DND-41 (cell line): ENCODE results near the gene KLK15.
"Not testable (repeated sequence)": the region's sequence is repeated elsewhere in the genome, so short reads cannot be mapped to it uniquely, and the experiment has no call there.

Source experiments
- EZH2 ChIP-seq: IDR thresholded peaks from 3 replicates; pipeline ENCODE4 v1.6.1; 2012; ENCODE audit warnings: borderline replicate concordance, low read depth, mild to moderate bottlenecking, moderate library complexity, low read length, inconsistent platforms; ENCODE audit not compliant: severe bottlenecking
- TF ChIP-seq, protein P1 (sequence below): IDR thresholded peaks from 2 replicates; pipeline ENCODE4 v1.5.1; 2012; ENCODE audit warnings: borderline replicate concordance, low read length, moderate library complexity, mild to moderate bottlenecking; ENCODE audit not compliant: poor library complexity, severe bottlenecking; ENCODE audit errors: extremely low read depth

DNA sequence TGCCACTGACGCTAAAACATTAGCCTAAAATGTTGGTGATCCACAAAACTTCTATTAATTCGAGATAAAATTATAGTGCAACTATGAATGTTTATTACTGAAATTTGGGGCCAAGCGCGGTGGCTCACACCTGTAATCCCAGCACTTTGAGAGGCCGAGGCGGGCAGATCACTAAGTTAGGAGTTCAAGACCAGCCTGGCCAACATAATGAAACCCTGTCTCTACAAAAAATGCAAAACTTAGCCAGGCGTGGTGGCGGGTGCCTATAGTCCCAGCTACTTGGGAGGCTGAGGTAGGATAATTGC, 49.6 kb downstream of the KLK15 start:
- TF ChIP-seq, protein P1, sequence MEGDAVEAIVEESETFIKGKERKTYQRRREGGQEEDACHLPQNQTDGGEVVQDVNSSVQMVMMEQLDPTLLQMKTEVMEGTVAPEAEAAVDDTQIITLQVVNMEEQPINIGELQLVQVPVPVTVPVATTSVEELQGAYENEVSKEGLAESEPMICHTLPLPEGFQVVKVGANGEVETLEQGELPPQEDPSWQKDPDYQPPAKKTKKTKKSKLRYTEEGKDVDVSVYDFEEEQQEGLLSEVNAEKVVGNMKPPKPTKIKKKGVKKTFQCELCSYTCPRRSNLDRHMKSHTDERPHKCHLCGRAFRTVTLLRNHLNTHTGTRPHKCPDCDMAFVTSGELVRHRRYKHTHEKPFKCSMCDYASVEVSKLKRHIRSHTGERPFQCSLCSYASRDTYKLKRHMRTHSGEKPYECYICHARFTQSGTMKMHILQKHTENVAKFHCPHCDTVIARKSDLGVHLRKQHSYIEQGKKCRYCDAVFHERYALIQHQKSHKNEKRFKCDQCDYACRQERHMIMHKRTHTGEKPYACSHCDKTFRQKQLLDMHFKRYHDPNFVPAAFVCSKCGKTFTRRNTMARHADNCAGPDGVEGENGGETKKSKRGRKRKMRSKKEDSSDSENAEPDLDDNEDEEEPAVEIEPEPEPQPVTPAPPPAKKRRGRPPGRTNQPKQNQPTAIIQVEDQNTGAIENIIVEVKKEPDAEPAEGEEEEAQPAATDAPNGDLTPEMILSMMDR, result not testable (repeated sequence)
- not testable (repeated sequence) for TF ChIP-seq EZH2
